PC-9 (cell line): ENCODE measurements around the gene C1orf105. TPM values are rescaled to one million over a fixed set of nuclear protein-coding genes. Genes with fewer than 3 reads are reported as not detected.

Experiments
- BruUV-seq: library from RNA; stranded (reverse); fragments of 400-500 nt; replicated peaks from 2 replicates; lab custom pipeline; 2021; lab: Mats Ljungman, UMichigan
- CTCF ChIA-PET: fragments of 300-600 bp; sonication (Branson Sonifier 250); formaldehyde crosslinking; loops from one replicate; lab custom pipeline; 2022; ENCODE audit warnings: antibody characterized with exemption; lab: Charles Lee
- POLR2A ChIA-PET: fragments of 300-600 bp; sonication (Branson Sonifier 250); formaldehyde crosslinking; loops from one replicate; lab custom pipeline; 2022; ENCODE audit warnings: antibody characterized with exemption; ENCODE audit not compliant: unreplicated experiment; lab: Charles Lee
- DNase-seq, 2 experiments: peaks; one replicate each; pipeline versions ENCODE4 v3.0.0 to v3.0.0-alpha.2; 2015 to 2022; ENCODE audit warnings: mixed read lengths in 1 of 2
- H2AFZ ChIP-seq: fragments of 200-600 bp; sonication (generic); 2 replicates; pipeline ENCODE4 v1.8.1; 2017; ENCODE audit warnings: antibody characterized with exemption
- H3F3A ChIP-seq: fragments of 200-600 bp; sonication (generic); 2 replicates; pipeline ENCODE4 v1.8.1; 2017; ENCODE audit warnings: antibody characterized with exemption, mild to moderate bottlenecking, low read depth; ENCODE audit not compliant: insufficient read depth
- H3K27ac ChIP-seq: fragments of 200-600 bp; sonication (generic); 2 replicates; pipeline ENCODE4 v1.6.1; 2016; ENCODE audit warnings: mixed run types
- H3K27me3 ChIP-seq: fragments of 200-600 bp; sonication (generic); 2 replicates; pipeline ENCODE4 v1.6.1; 2016; ENCODE audit warnings: low read depth, mixed run types; ENCODE audit not compliant: insufficient read depth
- H3K36me3 ChIP-seq: fragments of 200-600 bp; sonication (generic); 2 replicates; pipeline ENCODE4 v1.6.1; 2016; ENCODE audit warnings: low read depth, mixed run types
- H3K4me1 ChIP-seq: fragments of 200-600 bp; sonication (generic); replicated peaks from 2 replicates; pipeline ENCODE4 v1.6.1; 2016; ENCODE audit warnings: mixed run types; ENCODE audit not compliant: insufficient read depth
- H3K4me2 ChIP-seq: fragments of 200-600 bp; sonication (generic); 2 replicates; pipeline ENCODE4 v1.6.1; 2017; ENCODE audit warnings: mixed run types
- H3K4me3 ChIP-seq: fragments of 200-600 bp; sonication (generic); 2 replicates; pipeline ENCODE4 v1.6.1; 2016; ENCODE audit warnings: mixed run types
- H3K79me2 ChIP-seq: fragments of 200-600 bp; sonication (generic); 2 replicates; pipeline ENCODE4 v1.6.1; 2017; ENCODE audit warnings: low read depth, mixed run types
- H3K9me2 ChIP-seq: fragments of 200-600 bp; sonication (generic); 2 replicates; pipeline ENCODE4 v1.8.1; 2017; ENCODE audit warnings: mild to moderate bottlenecking; ENCODE audit not compliant: insufficient read depth
- H3K9me3 ChIP-seq: fragments of 200-600 bp; sonication (generic); 2 replicates; pipeline ENCODE4 v1.8.1; 2016; ENCODE audit warnings: low read depth; ENCODE audit not compliant: insufficient read depth
- H4K20me1 ChIP-seq: fragments of 200-600 bp; sonication (generic); 2 replicates; pipeline ENCODE4 v1.8.1; 2017; ENCODE audit not compliant: insufficient read depth
- EZH2 ChIP-seq: fragments of 200-600 bp; sonication (generic); IDR thresholded peaks from 2 replicates; pipeline ENCODE4 v1.8.0; 2017; ENCODE audit warnings: antibody characterized with exemption, low read depth
- intact Hi-C: fragments of 100-400 bp; cut with micrococcal nuclease; formaldehyde crosslinking; loops from one replicate; pipeline ENCODE4 v1.10.0; 2022; ENCODE audit not compliant: unreplicated experiment
- total RNA-seq: library from RNA; stranded (reverse); gene quantifications from 2 replicates; pipeline ENCODE4 v1.2.3, GENCODE V29; 2021
- TF ChIP-seq, protein P1 (sequence below): fragments of 200-600 bp; sonication (generic); conservative IDR thresholded peaks from 2 replicates; pipeline ENCODE4 v1.6.1; 2017; ENCODE audit warnings: mixed run types, antibody characterized with exemption, mild to moderate bottlenecking, moderate library complexity

C1orf105 gene
- total RNA-seq, 1 experiment from 2014 or later, result not detected

DNA sequence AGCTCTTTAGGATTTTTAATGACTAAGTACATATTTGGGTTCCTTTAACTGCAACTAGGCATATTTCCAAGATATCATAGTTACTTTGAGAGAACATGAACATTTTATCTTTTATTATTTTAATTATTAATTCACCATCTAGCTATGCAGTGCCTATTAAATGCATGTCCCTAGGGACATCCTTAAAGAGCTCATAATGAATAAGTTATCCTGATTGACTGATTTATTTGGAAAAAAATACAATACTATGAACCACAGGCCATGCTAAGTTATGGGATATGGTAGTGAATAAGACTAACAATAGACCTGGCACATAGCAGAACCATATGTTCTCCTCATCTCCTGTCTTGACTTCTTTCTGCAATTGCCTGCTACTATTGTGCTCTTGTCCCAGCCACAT is 16.4 kb upstream of the C1orf105 start:
- 0 out of 2 replicates have a peak, but pooled peaks cover 9% of the 10 kb centered on the region for H3K9me2 ChIP-seq
- ChIA-PET POLR2A (interaction anchor here (0.5 kb wide), 1 partner anchor 53 kb away, joined by 6 read pairs; no protein-coding TSS in a partner anchor), CTCF (interaction anchor here (0.6 kb wide), 1 partner anchor 401 kb away, joined by 5 read pairs; no protein-coding TSS in a partner anchor)
- no peaks in the 10 kb centered on the region for H3K36me3 ChIP-seq
- no peaks in the 10 kb centered on the region for H3K27me3 ChIP-seq
- no peak overlapping the region for H2AFZ ChIP-seq
- H3K4me2 ChIP-seq, result no peak overlapping the region
- no peaks in the 10 kb centered on the region for H3F3A ChIP-seq
- no peaks in the 10 kb centered on the region for H4K20me1 ChIP-seq
- no peaks in the 10 kb centered on the region for H3K79me2 ChIP-seq
- peaks cover 3% of the 10 kb centered on the region; the same call in 1 of the 2 replicates for H3K9me3 ChIP-seq
- no peak overlapping the region for H3K4me3 ChIP-seq
- no peak for TF ChIP-seq EZH2
- TF ChIP-seq, protein P1, sequence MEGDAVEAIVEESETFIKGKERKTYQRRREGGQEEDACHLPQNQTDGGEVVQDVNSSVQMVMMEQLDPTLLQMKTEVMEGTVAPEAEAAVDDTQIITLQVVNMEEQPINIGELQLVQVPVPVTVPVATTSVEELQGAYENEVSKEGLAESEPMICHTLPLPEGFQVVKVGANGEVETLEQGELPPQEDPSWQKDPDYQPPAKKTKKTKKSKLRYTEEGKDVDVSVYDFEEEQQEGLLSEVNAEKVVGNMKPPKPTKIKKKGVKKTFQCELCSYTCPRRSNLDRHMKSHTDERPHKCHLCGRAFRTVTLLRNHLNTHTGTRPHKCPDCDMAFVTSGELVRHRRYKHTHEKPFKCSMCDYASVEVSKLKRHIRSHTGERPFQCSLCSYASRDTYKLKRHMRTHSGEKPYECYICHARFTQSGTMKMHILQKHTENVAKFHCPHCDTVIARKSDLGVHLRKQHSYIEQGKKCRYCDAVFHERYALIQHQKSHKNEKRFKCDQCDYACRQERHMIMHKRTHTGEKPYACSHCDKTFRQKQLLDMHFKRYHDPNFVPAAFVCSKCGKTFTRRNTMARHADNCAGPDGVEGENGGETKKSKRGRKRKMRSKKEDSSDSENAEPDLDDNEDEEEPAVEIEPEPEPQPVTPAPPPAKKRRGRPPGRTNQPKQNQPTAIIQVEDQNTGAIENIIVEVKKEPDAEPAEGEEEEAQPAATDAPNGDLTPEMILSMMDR, result no peak
- no peak overlapping the region for H3K27ac ChIP-seq
- no peak for DNase-seq
- intact Hi-C loops, result no loop called here
- H3K4me1 ChIP-seq, result no peaks in the 10 kb centered on the region
- no TSS peak for BruUV-seq

DNA sequence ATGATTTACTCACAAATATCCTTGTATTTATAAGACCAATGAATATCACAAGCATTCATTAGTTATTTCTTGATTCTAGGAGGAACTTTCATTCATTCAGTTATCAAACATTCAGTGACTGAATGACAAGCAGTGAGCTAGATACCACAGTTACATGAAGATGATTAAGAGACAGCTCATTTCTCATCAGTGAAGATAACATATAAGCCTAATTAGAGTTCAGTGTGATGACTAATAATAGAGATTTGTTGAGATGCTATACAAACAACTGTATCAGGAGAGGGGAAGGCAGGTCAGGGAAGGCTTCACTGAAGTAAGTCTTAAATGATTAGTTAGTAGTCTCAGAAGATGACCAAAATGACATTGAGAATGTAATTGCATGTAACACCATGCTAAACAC is 14.6 kb upstream of the C1orf105 start:
- no peaks in the 10 kb centered on the region for H3K27me3 ChIP-seq
- no peak overlapping the region for H2AFZ ChIP-seq
- H3K4me3 ChIP-seq, result no peak overlapping the region
- ChIA-PET CTCF (no interaction called here), POLR2A (no interaction called here)
- BruUV-seq, result no TSS peak
- no peaks in the 10 kb centered on the region for H4K20me1 ChIP-seq
- H3K4me1 ChIP-seq, result no peaks in the 10 kb centered on the region
- no peaks in the 10 kb centered on the region for H3K79me2 ChIP-seq
- no peak overlapping the region for H3K27ac ChIP-seq
- intact Hi-C loops, result loop anchor here (5.0 kb wide), 1 partner anchor 604 kb away; no protein-coding TSS in a partner anchor
- no peak overlapping the region for H3K4me2 ChIP-seq
- no peaks in the 10 kb centered on the region for H3F3A ChIP-seq
- no peak for TF ChIP-seq EZH2
- TF ChIP-seq, protein P1, result no peak
- peaks cover 3% of the 10 kb centered on the region; the same call in 1 of the 2 replicates for H3K9me3 ChIP-seq
- DNase-seq, result no peak
- no peaks in the 10 kb centered on the region for H3K36me3 ChIP-seq
- H3K9me2 ChIP-seq, result 0 out of 2 replicates have a peak, but pooled peaks cover 9% of the 10 kb centered on the region

DNA sequence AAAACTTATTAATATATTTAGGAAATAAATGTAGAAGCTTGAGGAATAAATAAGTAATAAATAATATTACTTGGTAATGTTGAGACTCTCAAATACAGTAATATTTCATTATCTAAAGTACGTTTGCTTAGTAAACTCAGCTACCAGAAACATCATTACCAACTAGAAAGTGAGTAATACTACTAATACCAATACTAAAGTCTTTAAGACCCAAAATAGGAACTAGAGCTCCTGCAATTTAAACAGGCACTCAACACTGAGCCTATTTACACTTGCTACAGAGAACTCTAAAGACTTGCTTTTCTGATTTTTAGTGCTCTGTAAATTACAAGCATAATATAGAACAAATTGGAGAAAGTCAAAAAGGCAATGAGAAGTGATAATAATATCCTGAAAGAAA is 13.5 kb upstream of the C1orf105 start:
- Histone ChIP-seq H3K9me2 (0 out of 2 replicates have a peak, but pooled peaks cover 9% of the 10 kb centered on the region), H3K4me1 (no peaks in the 10 kb centered on the region), H3K4me2 (no peak overlapping the region), H3K27me3 (no peaks in the 10 kb centered on the region), H3K9me3 (peaks cover 3% of the 10 kb centered on the region; the same call in 1 of the 2 replicates), H3K36me3 (no peaks in the 10 kb centered on the region), H3K4me3 (no peak overlapping the region), H3K79me2 (no peaks in the 10 kb centered on the region), H3F3A (no peaks in the 10 kb centered on the region), H4K20me1 (no peaks in the 10 kb centered on the region), H3K27ac (no peak overlapping the region), H2AFZ (no peak overlapping the region)
- CTCF ChIA-PET, result no interaction called here
- BruUV-seq, result no TSS peak
- POLR2A ChIA-PET, result no interaction called here
- intact Hi-C loops, result loop anchor here (5.0 kb wide), 1 partner anchor 605 kb away; no protein-coding TSS in a partner anchor
- TF ChIP-seq EZH2, result no peak
- TF ChIP-seq, protein P1, result no peak
- DNase-seq, result no peak
